SKM-1 (cell line): ENCODE data around the gene SPDL1.

Experiments used
- DNase-seq: peaks from one replicate; lab custom pipeline; 2025; ENCODE audit not compliant: unreplicated experiment; lab: John Stamatoyannopoulos, UW

The SPDL1 gene

DNA sequence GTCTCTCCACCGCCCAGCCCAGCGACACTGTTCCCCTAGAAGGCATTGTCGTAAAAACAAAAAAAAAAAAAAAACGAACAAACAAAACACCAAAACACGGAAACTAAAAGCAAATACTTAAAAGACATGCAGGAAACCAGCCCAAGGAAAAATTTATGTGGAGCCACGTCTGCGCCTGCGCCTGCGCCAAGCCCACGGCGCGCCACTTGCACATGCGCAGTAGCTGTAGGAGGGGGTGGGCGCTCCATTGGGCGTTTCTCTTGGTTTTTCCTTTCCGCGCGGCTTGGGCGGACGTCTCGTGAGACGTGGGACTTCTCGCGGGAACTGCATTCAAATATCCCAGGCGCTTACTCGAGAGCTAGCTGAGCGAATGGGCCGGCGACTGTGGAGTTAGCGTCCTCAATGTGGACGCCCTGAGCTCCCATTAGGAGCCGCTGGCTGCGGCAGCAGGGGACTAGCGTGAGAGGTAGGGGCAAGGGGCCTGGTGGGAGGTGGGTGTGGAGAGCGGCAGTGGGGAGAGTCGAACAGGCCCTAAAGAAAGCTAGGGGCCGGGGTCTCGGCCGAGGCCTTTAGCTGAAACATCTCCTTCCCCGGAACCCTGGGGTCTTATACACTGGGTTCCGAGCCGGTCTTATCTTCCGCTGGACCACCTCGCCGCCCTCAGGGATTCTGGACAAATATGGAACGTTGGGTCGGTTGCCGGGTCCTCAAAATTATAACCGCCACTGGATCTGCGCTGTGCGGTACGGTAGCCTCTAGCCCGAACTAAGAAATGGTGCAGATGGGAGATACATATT, at the start of gene SPDL1:
SPDL1 (plus strand) TSS at position 350 of the 797 bp plus-strand sequence. CDS start 4,644 bp downstream, outside the sequence.
- peak; percentile 60 for DNase-seq

- DNase-seq, result no peak
Observed at GRCh38 chr5:169534311-169534880, 49.2 kb upstream of the SPDL1 start.

- no peak for DNase-seq
Observed at GRCh38 chr5:169534939-169535338, 48.6 kb upstream of the SPDL1 start.

- DNase-seq, result no peak
Observed at GRCh38 chr5:169538944-169539343, 44.6 kb upstream of the SPDL1 start.

DNA sequence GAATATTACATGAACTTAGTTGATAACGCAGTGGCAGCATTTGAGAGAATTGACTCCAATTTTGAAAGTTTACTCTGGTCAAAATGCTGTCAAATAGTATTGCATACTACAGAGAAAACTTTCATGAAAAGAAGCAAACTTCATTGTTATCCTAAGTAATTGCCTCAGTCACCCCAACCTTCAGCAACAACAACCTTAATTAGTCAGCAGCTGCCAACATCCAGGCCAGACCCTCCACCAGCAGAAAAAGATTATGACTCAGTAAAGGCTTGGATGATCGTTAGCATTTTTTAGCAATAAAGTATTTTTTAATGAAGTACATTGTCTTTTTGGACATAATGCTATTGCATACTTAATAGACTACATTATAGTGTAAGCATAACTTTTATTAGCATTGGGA, 40.8 kb upstream of the SPDL1 start:
- DNase-seq, result no peak

DNA sequence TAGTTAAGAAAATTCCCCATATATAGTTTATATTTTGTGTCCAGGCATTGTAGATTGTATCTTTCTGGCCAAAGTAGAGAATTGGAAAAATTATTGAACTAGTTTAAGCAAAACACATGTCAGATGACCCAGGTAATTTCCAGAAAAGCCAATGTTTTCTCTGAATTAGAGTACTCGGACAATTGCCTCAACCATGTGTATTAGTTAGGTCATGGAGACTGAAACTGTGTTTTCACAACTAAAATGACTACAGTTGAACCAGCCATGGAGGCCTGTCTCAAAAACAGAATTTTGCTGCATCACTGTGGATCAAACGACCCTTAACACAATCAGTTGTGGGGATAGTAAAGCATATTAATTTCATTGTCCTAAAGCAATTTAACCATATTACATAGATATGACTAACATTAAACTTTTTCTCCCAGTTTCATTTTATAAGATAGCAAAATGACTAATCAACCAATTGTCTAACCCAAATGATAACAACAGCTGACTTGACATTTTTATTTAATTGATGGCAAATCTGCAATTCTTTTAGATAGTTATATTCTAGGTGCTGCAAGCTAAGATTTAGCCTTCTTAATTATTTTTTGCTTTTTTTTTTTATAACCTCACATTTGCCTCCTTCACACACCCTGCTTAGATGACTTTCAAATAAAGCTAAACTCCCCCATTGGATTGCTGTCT, 39.2 kb upstream of the SPDL1 start:
- no peak for DNase-seq

DNA sequence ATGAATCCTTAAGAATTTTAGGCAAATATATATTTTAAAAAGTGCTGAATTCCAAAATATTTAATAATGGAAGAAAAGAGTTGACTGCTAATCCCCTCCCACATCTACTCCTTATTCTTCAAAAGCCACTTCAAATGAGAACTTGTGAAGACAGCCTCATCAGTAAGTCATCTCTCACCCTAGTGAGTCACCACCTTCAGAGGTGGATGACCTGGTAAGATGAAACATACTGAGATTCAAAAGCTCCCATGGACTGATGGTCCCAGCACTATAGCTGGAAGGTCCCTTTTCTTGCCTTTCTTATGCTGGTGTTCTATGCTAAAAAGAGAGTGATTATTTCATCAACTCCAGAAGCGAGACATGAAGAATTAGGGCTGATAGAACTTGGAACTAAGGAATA, 37.8 kb upstream of the SPDL1 start:
- DNase-seq, result no peak

DNA sequence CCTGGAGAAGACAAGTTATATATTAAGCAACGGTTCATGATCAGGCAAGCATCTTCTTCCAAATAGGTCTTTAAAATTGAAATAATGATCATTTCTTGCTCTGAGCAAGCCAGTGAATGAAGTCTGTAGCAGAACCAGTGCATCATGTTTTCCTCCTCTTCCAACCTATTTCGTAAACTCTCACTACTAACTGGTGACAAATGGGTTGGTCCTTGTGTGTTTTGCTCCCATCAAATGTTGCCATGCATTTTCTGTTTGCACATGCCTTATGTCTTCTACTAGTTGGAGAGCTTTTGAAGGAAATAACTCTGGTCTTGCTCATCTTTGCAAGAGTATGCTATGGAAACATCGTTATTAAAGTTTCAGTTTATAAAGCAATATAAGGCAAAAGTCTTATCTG, 37.2 kb upstream of the SPDL1 start:
- DNase-seq, result no peak

DNA sequence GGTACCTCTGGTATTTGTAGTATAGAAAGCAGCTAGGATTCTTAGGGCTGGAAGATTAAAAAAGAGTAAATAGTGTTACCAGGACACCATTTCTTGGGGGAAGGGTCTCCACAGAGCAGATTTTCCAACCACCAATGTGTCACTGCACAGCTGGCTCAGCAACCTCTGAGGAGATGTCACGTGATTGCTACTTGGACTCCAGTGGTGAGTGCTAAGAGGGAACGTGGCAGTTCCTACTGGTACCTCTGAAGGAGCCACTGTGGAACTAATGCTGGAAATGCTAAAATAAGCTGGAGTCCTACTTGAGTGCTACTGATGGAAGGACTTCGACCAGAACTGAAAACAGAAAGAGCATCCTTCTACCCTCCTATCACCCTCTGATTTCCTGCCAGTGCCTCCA, 36.1 kb upstream of the SPDL1 start:
- DNase-seq, result no peak

DNA sequence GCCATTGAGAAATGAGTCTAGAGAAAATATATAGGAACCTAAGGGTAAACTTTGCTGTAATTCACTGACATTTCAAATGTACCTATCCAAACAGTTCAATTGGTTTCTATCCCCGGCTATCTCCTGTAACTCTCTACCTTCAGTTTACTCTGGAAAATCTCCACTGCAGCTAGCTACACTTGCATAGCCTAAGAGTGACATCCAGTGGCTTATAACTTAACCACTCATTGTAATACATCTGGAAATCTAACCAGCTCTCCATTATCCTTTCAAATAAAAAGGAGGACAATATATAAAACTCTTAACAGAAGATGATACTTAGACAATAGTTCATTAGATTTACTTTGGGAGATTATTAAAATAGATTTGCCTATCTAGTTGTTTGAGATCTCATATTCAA, 35.3 kb upstream of the SPDL1 start:
- DNase-seq, result no peak

- DNase-seq, result no peak
Observed at GRCh38 chr5:169549453-169550100, 34.0 kb upstream of the SPDL1 start.

DNA sequence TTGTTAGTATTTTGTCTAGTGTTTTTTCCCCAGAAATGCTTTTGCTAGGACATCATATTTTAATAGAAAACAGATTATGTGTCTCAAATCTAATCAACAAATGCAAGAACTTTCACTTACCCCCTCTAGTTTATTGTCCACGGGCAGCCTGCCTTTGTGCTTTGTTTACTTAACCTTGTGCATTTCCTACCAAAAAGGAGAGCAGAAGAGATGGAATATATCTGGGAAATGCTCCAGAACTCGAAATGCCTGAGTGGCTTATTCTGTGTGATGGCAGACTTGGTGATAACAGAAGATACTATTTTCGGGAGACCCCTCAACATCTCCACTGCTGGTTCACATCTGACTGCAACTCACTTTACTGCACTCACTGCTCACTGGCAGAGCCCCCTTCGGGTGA, 33.3 kb upstream of the SPDL1 start:
- no peak for DNase-seq

GRCh38 chr5:169551146-169551545, 32.4 kb upstream of the SPDL1 start:
- no peak for DNase-seq

GRCh38 chr5:169551696-169552095, 31.9 kb upstream of the SPDL1 start:
- DNase-seq, result no peak

DNA sequence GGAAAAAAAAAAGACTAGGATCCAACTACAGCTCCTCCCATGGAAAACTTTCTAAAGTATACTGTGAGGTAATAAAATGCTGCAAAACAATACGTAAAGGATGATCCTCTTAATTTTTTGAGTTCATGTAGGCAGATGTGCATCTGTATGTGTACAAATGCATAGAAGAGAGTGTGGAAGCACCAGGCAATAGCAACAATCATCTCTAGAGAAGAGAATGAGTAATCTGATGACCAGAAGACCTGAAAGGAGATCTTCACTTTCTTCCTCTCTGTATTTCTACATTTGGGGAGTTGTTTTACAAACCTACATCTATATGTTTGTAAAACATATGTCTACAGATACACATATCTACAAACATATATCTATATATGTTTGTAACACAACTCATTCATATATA, 29.3 kb upstream of the SPDL1 start:
- DNase-seq, result no peak

- no peak for DNase-seq
Observed at GRCh38 chr5:169557838-169558237, 25.7 kb upstream of the SPDL1 start.

DNA sequence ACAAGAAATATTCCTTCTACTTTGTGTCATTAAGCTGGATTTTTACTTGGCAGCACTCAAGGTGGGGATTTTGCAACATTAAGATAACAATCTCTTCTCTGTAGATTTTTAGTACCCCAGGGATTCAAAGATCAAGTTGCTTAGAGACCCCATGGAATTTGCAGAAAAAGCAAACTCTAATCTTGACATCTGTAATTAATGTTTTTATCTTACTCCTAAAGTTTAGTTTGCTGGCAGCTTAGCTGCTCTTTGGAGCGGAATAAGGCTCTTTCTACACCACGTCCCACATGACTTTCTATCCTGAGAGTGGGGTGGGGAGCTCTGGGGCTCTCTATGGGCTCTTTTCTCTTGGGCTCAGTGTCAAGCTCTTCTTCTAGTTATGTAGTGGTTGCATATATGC, 21.7 kb upstream of the SPDL1 start:
- no peak for DNase-seq

DNA sequence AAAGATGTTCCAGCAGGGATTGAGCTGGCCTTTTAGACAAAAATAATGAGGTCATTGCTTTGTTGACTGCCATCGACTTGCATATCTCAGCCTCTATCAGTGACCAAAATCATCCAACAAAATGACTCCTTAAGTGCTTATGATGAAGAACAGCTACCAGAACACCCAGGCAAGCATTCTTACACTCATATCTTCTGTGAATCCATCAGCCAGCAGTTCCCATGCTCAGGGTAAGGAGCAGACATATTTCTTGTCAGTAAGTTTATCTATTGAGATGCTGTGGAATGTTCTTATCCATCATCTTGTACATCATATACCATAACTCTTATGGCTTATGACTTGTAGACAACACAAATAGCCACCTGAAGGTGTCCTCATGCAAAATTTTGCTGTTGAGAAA, 20.2 kb upstream of the SPDL1 start:
- no peak for DNase-seq

GRCh38 chr5:169566202-169566601, 17.4 kb upstream of the SPDL1 start:
- no peak for DNase-seq

DNA sequence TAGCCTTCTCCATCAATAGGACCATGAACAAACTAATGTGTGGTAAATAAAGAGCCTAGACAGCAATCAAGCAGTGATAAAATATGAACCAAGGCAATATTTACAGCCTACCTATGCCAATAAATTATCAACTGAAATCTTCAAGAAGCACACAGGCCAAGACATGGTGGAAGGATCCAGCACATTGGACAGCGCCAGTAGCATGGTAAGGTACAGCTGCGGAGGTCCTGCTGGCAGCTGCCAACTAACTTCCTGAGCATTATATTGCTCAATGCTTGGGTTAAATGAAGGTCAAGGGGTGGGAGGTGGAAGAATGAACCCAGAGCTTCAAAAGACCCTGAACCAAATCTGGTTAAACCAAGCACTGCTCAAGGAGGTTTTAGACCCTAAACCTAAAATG, 16.5 kb upstream of the SPDL1 start:
- no peak for DNase-seq

GRCh38 chr5:169569513-169569912, 14.1 kb upstream of the SPDL1 start:
- DNase-seq, result no peak

DNA sequence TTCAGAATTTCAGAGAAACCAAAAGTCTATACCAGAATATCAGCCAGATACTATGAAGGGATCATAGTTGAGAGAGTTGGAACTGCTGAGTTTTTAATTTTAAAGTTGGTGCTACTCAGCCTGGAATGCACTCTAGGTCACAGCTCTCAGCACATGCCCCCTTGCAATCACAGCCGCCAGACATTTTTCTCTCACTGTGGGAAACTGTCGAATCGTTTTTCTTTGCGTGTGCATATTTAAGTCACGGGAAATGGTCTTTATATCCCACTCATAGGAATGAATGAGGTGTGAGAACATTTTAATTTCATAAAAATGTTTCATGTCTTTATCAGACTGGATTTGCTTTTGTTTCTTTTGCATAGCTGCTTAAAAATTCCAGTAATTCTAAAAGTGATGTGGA, 12.2 kb upstream of the SPDL1 start:
- DNase-seq, result no peak
